Neuron (in vitro differentiated cells): ENCODE data around the gene C1orf35.

ENCODE experiments used
- H2AFZ ChIP-seq: one replicate; pipeline ENCODE4 v1.6.1; 2013; ENCODE audit warnings: low read depth, mild to moderate bottlenecking, inconsistent platforms, low read length, moderate library complexity
- H3K27me3 ChIP-seq: one replicate; pipeline ENCODE4 v1.6.1; 2013; ENCODE audit warnings: low read length; ENCODE audit not compliant: insufficient read depth
- H3K36me3 ChIP-seq: one replicate; pipeline ENCODE4 v1.6.1; 2013; ENCODE audit warnings: low read length; ENCODE audit not compliant: insufficient read depth
- H3K4me1 ChIP-seq: one replicate; pipeline ENCODE4 v1.6.1; 2013; ENCODE audit warnings: low read length; ENCODE audit not compliant: insufficient read depth
- H3K4me3 ChIP-seq: 2 replicates; pipeline ENCODE4 v1.5.1; 2013; ENCODE audit warnings: mild to moderate bottlenecking, low read length, moderate library complexity
- H3K9me3 ChIP-seq: one replicate; pipeline ENCODE4 v1.6.1; 2013; ENCODE audit warnings: low read length

The C1orf35 gene

DNA sequence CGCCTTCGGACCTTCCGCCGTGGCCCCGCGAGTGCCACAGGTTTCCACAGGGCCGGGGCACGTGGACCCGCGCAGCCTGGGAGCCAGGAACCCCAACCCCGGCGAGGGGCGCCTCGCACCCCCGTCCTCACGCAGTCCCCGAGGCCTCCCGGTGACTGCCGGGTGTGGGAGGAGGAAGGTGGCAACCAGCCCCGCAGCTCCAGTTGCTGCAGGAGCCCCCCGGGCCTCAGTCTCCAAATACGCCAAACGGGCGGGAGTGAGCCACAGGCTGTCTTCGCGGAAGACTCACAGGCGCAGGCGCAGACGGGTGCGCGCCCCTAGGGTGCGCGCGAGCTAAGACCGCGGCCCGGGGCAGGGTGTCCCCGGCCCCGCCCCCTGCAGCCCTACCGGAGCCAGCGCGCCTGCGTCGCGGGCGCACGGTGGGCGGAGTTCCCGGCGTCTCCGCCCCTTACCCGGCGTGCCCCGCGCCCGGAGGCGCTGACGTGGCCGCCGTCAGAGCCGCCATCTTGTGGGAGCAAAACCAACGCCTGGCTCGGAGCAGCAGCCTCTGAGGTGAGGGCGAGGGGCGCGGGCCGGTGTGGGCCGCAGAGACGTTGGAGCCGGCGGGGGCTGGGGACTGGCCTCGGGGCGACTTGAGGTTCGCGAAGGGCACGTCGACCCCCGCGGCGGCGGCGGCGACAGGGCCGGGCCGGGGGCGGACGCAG lies 20.8 kb downstream of the C1orf35 start, which contains the start of gene ARF1:
TSS of gene ARF1 (plus strand) at position 495 of the 704 bp plus-strand sequence. CDS start 14,407 bp downstream, outside the sequence.
- H3K9me3 ChIP-seq = no peaks in the 10 kb centered on the region
- peak within 1 kb of the TSS; percentile 8 for H2AFZ ChIP-seq
- peaks cover 29% of the 10 kb centered on the region for H3K4me1 ChIP-seq
- H3K27me3 ChIP-seq = no peaks in the 10 kb centered on the region
- no peaks in the 10 kb centered on the region for H3K36me3 ChIP-seq
- peak within 1 kb of the TSS; percentile 94 for H3K4me3 ChIP-seq

DNA sequence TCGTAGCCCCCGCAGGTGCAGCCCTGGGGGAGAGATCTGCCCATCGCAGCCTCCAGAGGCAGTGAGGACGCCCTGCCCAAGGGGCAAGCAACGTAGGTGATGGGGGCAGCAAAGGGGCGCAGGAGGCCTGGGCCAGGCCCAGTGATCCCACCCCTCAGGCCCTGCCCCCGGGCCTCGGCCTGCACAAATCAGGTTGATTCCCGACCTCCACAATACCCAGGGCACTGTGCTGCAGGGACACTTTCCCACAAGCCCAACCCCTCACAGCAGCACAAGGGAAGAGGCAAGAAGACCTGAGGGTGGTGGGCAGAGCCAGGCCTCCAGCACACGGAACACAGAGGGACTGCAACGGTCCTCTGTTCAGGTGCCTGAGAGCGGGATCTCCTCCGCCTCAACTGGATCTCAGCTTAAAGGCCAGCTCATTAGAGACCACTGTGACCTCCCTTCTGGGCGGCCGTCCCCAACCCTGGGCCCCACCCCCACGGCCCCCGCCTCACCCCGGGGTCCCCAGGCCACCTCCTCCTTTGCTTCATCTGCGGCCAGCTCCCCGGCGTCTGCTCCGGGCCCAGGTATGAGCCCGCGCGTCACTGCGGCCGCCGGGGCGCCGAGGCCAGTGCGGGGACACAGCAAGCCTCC lies 21.4 kb downstream of the C1orf35 start:
- Histone ChIP-seq H2AFZ (peak overlapping the region; percentile 8), H3K36me3 (no peaks in the 10 kb centered on the region), H3K4me3 (peak overlapping the region; percentile 94), H3K27me3 (no peaks in the 10 kb centered on the region), H3K4me1 (peaks cover 29% of the 10 kb centered on the region), H3K9me3 (no peaks in the 10 kb centered on the region)

- Histone ChIP-seq H3K27me3 (no peaks in the 10 kb centered on the region), H3K4me1 (peaks cover 29% of the 10 kb centered on the region), H3K36me3 (no peaks in the 10 kb centered on the region), H3K4me3 (peak overlapping the region; percentile 94), H3K9me3 (no peaks in the 10 kb centered on the region), H2AFZ (no peak overlapping the region)
Measured at GRCh38 chr1:228081144-228081543, 22.0 kb downstream of the C1orf35 start.

DNA sequence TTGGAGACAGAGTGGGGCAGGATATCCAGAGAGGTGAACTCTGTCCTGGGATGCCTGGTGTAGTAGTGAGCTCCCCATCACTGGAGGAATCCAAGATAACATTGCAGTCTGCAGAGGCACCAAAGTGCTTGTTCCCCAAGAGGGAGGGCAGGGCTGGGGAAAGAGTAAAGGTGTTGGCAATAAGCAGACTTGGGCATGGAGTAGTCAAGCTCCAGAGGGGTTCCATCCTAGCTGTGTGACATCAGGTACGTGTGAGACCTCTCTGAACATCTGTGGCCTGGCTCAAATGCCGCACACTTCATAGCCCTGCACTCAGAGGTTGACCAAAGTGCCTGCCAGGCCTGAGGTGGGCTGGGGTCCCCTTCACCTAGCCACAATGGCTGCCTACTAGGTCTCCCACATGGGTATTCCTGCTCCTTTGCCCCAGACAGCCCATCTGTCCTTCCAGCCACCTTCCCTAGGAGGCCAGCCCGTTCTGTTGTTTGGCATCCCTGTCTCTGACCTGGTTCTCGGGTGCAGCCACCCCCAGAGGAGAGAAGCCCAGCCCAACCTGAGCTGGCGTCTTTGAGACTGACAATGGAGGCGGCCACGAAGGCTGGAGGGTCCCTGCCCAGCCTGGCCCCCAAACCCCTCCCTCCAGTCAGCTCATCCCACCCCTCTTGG lies 23.4 kb downstream of the C1orf35 start:
- peaks cover 17% of the 10 kb centered on the region for H3K4me1 ChIP-seq
- no peaks in the 10 kb centered on the region for H3K9me3 ChIP-seq
- no peaks in the 10 kb centered on the region for H3K27me3 ChIP-seq
- no peak overlapping the region for H3K4me3 ChIP-seq
- H2AFZ ChIP-seq = no peak overlapping the region
- no peaks in the 10 kb centered on the region for H3K36me3 ChIP-seq

DNA sequence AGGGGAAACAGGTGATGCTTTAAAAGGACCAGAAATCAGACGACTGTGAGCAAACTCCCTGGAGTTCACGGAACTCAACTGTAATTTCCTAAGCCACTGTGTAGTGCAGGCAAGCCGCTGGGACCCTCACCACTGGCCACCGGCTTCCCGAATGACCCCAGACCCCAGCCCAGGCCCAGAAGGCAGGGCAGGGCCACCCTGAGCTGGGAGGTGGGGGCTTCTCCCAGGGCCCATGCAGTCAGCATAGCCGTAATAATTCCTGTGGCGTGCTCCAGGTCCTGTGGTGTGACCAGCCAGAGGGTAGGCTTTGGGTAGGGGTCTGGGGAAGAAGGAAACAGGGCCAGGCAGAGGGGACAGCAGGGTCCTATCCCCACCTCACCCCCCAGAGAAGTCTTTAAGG lies 24.1 kb downstream of the C1orf35 start:
- H3K27me3 ChIP-seq = no peaks in the 10 kb centered on the region
- H3K4me1 ChIP-seq = peaks cover 12% of the 10 kb centered on the region
- no peak overlapping the region for H3K4me3 ChIP-seq
- H3K9me3 ChIP-seq = no peaks in the 10 kb centered on the region
- no peak overlapping the region for H2AFZ ChIP-seq
- H3K36me3 ChIP-seq = no peaks in the 10 kb centered on the region

- Histone ChIP-seq H3K4me1 (peaks cover 19% of the 10 kb centered on the region), H3K36me3 (no peaks in the 10 kb centered on the region), H3K9me3 (no peaks in the 10 kb centered on the region), H3K27me3 (no peaks in the 10 kb centered on the region), H2AFZ (no peak overlapping the region), H3K4me3 (no peak overlapping the region)
Measured at GRCh38 chr1:228077565-228078330, 25.4 kb downstream of the C1orf35 start.

- Histone ChIP-seq H3K4me3 (no peak overlapping the region), H3K27me3 (no peaks in the 10 kb centered on the region)
Measured at GRCh38 chr1:228076796-228077430, 26.2 kb downstream of the C1orf35 start.

GRCh38 chr1:228075801-228076271 lies 27.3 kb downstream of the C1orf35 start:
- H3K27me3 ChIP-seq = peaks cover under 1% of the 10 kb centered on the region
- no peak overlapping the region for H3K4me3 ChIP-seq
- H3K4me1 ChIP-seq = peaks cover 12% of the 10 kb centered on the region
- H2AFZ ChIP-seq = no peak overlapping the region
- H3K36me3 ChIP-seq = no peaks in the 10 kb centered on the region
- no peaks in the 10 kb centered on the region for H3K9me3 ChIP-seq

More at GRCh38 chr1:228076796-228077430, 26.2 kb downstream of the C1orf35 start:
- H3K36me3 ChIP-seq = no peaks in the 10 kb centered on the region
- no peaks in the 10 kb centered on the region for H3K9me3 ChIP-seq
- no peak overlapping the region for H2AFZ ChIP-seq
- peaks cover 19% of the 10 kb centered on the region for H3K4me1 ChIP-seq

DNA sequence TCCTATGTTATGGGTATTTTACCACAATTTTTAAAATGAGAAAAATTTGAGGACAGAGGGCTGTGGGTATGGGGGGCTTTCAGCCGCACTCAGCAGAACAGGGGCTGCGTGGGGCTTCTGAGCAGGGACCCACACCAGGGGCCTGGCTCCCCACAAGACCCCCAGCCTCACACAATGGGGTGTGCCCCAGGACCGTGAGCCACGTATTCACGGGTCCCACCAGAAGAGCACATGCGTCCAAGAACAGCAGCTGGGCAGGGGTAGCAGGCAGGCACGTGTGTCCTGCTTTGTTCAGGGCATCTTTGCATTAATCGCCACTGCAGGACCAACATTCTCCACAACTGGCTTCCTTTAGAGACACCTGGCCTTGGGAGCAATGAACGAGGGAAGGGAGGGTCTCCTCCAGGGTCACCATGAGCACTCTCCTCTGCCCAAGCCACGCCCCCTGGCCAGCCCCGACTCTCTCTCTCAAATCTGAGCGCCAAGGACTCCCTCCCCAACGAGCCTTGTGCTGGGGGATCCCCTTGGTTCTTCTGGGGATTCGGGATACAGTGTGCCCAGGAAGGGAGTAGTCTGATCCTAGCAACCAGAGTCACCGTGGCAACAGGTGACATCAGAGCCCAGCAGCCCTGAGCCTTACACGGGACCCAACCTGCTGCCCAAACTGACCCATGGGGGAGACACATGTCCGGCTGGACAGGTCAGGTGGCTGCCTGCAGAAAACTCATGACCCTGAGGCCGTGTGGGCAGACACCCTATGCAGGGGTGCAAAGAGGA lies 28.0 kb downstream of the C1orf35 start:
- Histone ChIP-seq H3K9me3 (no peaks in the 10 kb centered on the region), H3K36me3 (no peaks in the 10 kb centered on the region), H3K27me3 (peaks cover 8% of the 10 kb centered on the region), H2AFZ (no peak overlapping the region), H3K4me1 (peaks cover 12% of the 10 kb centered on the region), H3K4me3 (no peak overlapping the region)

GRCh38 chr1:228073857-228074545 lies 29.1 kb downstream of the C1orf35 start:
- Histone ChIP-seq H2AFZ (no peak overlapping the region), H3K4me1 (peaks cover 12% of the 10 kb centered on the region), H3K27me3 (peaks cover 16% of the 10 kb centered on the region), H3K4me3 (no peak overlapping the region), H3K36me3 (no peaks in the 10 kb centered on the region), H3K9me3 (no peaks in the 10 kb centered on the region)

DNA sequence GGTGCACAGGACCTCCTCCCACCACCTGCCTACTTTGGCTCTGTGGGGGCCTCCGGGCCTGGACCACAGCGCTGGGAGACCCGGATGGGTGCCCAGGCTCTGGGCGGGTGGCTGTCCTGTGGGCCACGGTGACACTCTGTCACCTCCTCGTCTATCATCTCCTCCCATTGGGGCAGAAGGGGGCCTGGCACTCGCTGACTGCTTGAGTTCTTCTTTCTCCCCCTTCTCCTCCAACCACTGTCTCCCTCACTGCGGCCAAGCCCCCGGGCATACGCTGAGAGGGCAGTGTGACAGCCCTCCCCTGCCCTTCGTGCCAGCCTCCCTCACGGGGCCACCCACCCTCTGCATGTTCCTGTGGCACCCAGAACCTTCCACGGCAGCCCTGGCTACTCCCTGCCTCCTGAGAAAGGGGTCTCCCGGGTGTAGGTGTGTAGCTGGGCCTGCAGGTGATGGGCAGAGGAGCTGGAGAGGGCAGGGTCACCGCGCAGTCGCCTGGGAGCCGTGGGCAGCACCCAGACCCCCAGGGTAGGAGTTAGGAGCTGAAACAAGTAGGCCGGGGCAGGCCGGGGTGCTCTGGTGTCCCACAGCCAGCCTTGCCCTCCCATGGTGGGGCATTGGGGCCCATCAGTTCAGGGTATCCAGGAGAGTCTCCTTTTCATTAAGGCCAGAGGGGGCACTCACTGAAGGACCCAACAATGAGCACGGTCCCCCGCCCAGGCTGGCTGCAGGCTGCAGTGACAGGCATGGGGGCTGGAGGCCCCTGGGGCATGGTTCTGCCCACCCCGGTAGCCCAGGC lies 29.9 kb downstream of the C1orf35 start:
- no peak overlapping the region for H3K4me3 ChIP-seq
- no peaks in the 10 kb centered on the region for H3K36me3 ChIP-seq
- H3K4me1 ChIP-seq = peaks cover 12% of the 10 kb centered on the region
- H3K9me3 ChIP-seq = no peaks in the 10 kb centered on the region
- peaks cover 20% of the 10 kb centered on the region for H3K27me3 ChIP-seq
- no peak overlapping the region for H2AFZ ChIP-seq
